ENCODE data around the gene IGSF11.
"Not testable (repeated sequence)": the region's sequence is repeated elsewhere in the genome, so short reads cannot be mapped to it uniquely, and the experiment has no call there.

IGSF11 gene, protein sequence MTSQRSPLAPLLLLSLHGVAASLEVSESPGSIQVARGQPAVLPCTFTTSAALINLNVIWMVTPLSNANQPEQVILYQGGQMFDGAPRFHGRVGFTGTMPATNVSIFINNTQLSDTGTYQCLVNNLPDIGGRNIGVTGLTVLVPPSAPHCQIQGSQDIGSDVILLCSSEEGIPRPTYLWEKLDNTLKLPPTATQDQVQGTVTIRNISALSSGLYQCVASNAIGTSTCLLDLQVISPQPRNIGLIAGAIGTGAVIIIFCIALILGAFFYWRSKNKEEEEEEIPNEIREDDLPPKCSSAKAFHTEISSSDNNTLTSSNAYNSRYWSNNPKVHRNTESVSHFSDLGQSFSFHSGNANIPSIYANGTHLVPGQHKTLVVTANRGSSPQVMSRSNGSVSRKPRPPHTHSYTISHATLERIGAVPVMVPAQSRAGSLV

DNA sequence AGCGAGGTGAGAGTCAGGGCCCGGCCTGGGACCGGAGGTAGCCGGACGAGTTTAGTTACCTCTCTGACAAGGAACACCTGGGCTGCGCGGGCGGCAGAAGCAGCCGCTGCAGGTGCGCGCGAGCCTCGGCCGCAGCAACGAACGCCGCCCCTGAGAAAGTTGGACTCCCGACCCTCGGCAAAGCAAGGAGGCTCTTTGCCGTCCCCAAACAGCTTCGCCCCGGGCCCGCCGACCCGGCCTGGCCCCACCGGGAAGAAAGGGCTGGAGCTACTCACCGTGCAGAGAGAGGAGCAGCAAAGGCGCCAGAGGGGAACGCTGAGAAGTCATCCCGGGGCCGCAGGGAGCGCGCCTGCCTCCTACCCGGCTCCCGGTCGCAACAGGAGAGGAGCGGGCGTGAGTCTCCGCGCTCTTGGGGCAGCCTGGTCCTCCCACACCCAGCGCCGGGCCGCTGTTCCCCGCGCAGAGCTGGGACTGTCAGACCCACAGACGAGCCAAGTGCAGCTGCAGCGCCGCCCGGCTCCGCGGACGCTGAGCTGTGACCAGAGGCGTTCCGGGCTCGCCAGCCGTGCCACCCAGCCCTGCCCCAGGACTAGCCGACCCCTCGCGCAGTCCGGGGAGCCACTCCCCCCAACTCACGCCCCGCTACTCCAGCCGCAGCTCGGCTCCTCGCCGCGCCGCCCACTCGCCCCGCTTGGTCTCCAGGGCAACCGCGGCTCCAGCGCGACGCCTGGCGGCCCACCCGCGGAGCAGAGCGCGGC is at the start of gene IGSF11:
Gene IGSF11 (minus strand): TSS at position 591 of the 758 bp plus-strand sequence. CDS start 264 bp downstream, at position 327.
- peak; percentile 71 to 78 for DNase-seq

GRCh38 chr3:119080364-119080763 is 45.7 kb upstream of the IGSF11 start:
- no peak for DNase-seq

DNA sequence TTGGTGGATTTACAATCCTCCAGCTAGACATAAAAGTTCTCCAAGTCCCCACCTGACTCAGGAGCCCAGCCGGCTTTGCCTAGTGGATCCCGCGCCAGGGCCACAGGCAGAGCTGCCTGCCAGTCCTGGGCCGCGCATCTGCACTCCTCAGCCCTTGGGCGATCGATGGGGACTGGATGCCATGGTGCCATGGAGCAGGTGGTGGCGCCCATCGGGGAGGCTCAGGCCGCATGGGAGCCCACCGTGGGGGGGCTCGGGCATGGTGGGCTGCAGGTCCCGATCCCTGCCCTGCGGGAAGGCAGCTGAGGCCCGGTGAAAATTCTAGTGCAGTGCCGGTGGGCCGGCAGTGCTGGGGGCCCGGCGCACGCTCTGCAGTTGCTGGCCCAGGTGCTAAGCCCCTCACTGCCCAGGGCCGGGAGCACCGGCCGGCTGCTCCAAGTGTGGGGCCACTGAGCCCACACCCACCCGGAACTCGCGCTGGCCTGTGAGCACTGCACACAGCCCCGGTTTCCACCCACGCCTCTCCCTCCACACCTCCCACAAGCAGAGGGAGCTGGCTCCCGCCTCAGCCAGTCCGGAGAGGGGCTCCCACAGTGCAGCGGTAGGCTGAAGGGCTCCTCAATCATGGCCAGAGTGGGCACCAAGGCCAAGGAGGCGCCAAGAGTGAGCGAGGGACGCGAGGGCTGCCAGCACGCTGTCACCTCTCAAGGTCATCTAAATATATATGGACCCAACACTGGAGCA is 38.8 kb upstream of the IGSF11 start:
- no peak for DNase-seq

- DNase-seq: not testable (repeated sequence)
These were observed 37.8 kb upstream of the IGSF11 start for GRCh38 chr3:119072451-119072850.

DNA sequence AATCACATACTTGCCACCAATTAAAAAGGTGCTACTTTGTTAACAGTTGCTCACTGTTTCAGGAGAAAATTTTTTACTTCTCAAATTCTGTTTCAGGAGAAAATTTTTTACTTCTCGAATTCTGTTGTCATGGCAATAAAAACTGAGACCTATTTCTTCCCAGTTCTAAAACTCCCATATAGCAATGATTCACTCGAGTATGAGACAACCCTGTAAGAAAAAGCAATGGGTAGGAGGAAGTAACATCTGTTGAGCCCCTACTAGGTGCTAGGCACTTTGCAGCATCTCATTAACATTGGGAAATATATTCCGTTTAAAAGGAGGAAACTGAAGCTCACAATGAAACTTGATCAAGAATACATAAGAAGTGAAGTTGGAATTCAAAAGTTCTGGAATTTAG is 35.1 kb upstream of the IGSF11 start:
- DNase-seq: no peak

GRCh38 chr3:119063471-119063870 is 28.8 kb upstream of the IGSF11 start:
- DNase-seq: no peak

GRCh38 chr3:119062892-119063291 is 28.2 kb upstream of the IGSF11 start:
- no peak for DNase-seq

DNA sequence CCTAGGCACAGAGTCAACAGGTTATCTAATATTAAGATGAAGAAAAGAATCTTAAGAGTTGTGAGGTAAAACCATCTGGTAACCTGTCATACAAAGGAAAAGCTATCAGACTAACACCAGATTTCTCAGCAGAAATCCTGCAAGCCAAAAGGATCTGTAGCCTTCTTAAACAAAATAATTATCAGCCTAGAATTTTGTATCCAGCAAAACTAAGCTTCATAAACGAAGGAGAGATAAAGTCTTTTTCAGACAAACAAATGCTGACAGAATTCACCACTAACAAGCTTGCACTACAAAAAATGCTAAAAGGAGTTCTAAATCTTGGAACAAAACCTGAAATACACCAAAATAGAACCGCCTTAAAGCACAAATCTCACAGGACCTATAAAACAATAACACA is 9.9 kb upstream of the IGSF11 start:
- no peak for DNase-seq

DNA sequence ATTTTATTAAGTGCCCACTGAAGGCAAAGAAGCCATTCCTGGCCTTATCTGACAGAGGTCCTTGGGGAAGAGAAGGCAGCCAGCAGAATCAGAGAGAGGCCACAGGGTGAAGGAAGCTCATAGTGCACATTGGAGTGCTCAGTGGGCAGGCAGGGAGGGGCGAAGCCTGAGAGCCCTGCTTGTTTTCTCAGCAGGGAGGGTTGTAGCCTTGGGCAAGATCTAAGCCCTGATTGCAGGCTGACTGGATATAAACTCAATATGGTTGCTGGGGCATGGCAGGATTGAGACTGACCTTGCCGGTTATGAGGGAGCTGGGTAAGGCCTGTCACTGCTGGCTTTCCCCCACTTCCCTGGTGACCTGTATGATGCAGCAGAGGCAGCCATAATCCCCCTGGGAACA is 7.5 kb upstream of the IGSF11 start:
- DNase-seq: no peak

- no peak for DNase-seq
These were observed 334 bp upstream of the IGSF11 start for GRCh38 chr3:119035014-119035346.

- DNase-seq: no peak
These were observed 1.0 kb downstream of the IGSF11 start for GRCh38 chr3:119033393-119034255.

DNA sequence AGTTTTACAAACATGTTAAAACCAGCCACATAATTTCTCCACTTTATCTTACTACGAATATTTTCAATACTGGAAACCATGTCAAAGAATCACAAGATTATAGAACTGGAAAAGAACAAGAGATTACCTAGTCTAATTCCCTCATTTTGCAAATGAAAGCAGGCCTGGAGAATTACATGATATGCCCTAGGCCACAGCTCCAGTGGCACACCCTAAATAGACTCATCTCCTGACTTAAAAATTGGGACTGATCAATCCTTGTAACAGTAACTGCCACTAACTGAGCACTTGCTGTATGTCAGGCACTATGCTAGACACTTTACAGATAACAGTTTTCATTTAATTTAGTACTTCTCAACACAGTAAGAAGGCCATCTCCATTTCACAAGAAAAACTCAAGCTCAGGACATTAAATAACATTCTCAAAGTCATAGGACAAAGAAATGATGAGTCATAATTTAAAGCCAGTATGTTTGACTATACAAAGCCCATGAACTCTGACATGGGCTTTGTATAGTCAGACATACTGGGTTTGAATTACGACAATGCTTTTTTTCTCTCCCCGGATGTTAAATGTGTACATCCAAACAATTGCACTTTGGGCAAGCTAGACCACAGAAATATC is 9.4 kb downstream of the IGSF11 start:
- no peak for DNase-seq

GRCh38 chr3:119019767-119020518 is 14.7 kb downstream of the IGSF11 start:
- no peak for DNase-seq

DNA sequence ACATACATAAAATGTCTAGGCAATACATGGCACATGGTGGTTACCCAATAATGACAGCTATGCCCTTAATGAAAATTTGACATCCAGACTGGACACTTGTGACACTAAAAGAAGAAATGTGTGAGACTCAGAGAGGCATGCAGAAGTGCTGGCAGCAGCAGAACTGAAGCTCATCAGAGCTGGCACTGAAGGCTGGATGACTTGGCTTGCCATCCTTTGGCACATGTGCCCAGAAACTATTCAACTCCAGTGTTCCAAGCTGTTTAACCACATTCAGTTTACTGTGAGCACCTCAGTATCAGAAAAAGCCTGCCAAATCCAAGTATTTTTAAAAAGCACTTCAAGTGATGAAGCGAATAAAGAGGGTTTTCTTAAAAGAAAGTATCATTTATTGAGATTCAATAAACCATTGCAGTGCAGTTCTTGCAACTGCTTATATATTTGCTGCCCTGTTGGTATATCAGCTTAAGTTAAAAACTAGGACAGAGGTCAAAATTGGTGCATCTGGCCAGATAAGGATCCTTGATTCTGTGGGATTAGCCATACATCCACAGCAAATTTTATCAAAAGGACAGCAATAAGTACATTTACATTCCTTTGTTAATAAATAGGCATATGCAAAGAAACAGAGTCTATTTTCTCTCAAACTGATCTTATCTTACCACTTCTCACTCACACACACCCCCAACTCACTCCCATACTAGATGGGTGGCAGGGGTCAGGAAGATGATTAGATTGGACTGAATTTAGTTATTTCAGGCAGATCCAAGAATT is 15.8 kb downstream of the IGSF11 start:
- DNase-seq: no peak

GRCh38 chr3:119015942-119016341 is 18.7 kb downstream of the IGSF11 start:
- DNase-seq: no peak

- DNase-seq: no peak
These were observed 20.7 kb downstream of the IGSF11 start for GRCh38 chr3:119013951-119014350.

GRCh38 chr3:119011528-119011927 is 23.1 kb downstream of the IGSF11 start:
- DNase-seq: no peak

GRCh38 chr3:118997190-118997589 is 37.5 kb downstream of the IGSF11 start:
- DNase-seq: no peak

DNA sequence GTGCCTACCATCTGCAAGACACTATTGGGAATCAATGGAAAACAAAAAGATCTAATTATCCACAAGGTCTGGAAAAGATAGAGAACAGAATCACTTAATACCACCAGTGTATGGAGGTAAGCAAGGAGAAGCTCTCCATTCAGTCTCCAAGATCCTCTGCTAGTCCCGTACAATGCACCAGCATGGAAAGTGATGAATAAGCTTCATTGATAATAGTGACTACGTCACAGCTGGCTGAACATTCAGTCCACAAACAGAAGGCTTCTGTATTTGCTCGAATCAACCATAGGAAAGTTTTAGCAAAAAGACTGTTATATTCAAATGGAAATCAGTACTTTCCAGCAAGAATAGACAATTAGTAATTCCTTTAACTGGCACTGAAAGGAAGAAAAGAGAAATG is 42.9 kb downstream of the IGSF11 start:
- DNase-seq: no peak

DNA sequence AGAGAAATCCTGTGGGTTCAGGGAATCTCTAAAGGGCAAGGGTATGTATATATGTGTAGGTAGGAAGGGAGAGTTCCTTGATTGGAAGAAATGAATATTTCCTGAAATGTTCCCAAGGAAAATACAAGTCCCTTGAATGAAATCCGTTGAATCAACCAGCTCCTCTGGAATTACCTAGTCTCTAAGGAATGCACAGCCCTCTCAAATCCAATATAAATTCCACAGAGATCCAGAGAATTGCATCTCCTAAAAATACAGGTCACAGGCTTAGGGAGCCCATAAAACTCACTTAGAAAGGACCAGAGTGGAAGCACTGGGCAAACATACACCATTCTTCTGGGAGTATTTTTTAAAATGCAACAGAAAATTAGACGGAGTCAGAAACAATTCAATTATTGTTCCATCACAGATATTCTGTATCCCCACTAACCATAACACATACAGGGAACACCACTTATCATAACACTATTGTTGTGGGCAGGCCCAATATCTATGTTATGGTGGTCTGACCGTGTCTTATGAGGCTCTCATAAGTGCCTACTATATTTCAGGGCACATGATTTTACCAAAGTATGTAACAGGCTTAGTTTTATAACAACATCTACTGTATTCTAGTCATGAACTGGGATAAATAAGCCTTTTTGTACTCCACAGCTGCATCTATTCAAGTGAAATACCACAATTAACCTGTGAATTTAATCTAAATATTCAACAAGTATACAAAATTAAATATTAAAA is 43.7 kb downstream of the IGSF11 start:
- no peak for DNase-seq
